NCI-H146 (cell line): Measurements from ENCODE around the gene THRAP3.

Experiments used
- DNase-seq: peaks from one replicate; lab custom pipeline; 2025; lab: John Stamatoyannopoulos, UW

The THRAP3 gene

DNA sequence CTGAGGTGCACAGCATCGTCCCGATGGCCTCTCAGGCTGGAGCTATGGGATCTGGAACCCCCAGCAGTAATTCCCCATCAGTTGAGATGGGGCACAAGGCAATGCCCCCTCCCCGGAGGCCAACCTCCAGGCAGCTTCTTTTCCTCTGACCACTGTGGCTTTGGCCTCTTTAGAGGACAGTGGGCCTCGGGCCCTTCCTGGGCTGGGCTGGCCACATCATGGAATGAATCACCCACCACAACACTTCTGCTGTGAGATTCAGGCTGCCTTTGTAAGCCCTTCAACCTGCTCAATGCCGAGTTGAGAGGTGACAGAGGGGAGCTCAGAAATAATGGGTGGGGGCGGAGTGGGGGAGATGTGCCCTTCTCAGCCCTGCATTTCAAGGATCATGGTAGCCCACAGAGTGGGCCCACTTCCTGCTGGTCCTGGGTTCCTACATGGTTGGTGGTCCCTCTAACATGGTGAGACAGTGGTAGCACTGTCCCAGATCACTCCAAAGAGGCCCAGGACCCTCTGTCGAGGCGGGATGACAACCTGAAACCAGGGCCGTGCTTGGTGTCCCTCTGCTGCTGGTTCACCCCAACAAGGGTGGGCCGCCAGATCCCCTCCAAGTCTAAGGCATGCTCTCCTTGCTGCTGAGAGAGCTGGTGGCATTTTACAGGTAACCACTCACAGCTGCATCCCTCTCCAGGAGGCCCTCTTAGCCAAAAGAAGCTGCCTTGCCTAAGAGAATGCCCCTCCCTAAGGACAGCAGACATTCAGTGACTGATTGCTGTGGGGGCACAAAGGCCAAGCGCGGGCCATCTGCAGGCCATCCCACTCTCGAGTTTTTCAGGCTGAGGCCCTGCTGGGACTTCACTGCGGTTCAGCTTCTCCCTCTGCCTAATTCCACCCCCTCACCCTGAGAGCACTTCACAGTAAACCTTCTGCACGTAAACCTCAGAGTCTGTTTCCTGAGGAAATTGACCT, 129.0 kb downstream of the THRAP3 start:
- DNase-seq: no peak

DNA sequence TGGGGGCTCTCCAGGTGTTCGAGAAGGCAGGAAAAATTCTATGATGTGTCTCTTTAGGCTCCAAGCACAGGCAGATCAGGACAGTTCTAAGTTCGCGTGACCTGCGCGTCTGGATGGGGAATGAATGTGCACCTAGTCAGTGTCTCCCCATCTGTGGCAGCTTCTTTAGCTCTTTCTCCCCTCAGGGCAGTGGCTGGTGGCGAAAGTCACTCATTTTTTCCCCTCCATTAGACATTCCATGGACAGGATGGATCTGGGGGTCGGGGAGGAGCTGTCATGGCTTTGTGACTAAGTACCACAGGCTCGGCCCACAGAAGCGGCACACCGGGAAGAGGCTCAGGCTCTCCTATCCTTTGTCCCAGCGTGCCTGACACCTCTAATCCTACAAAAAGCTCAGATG, 130.2 kb downstream of the THRAP3 start:
- DNase-seq: no peak
